Measurements from ENCODE around the gene TMEM184C.

GRCh38 chr4:147645099-147645498, 27.9 kb downstream of the TMEM184C start:
- TF ChIP-seq, protein P1, sequence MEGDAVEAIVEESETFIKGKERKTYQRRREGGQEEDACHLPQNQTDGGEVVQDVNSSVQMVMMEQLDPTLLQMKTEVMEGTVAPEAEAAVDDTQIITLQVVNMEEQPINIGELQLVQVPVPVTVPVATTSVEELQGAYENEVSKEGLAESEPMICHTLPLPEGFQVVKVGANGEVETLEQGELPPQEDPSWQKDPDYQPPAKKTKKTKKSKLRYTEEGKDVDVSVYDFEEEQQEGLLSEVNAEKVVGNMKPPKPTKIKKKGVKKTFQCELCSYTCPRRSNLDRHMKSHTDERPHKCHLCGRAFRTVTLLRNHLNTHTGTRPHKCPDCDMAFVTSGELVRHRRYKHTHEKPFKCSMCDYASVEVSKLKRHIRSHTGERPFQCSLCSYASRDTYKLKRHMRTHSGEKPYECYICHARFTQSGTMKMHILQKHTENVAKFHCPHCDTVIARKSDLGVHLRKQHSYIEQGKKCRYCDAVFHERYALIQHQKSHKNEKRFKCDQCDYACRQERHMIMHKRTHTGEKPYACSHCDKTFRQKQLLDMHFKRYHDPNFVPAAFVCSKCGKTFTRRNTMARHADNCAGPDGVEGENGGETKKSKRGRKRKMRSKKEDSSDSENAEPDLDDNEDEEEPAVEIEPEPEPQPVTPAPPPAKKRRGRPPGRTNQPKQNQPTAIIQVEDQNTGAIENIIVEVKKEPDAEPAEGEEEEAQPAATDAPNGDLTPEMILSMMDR (IDR thresholded peaks at IDR 0.05; ENCODE audit: low read length) = no peak
- no peak for TF ChIP-seq EZH2 (IDR thresholded peaks at IDR 0.05; ENCODE audit: borderline replicate concordance, low read length)

Measured in OCI-LY1 (cell line).